HepG2 (cell line): ENCODE results near the gene HSF4. TPM values are rescaled to one million over a fixed set of nuclear protein-coding genes. Genes with fewer than 3 reads are reported as not detected.

Experiments used
- ARNT ChIP-seq: fragments of 450-650 bp; IDR thresholded peaks from 2 replicates; pipeline ENCODE4 v1.6.1; 2017
- HBP1 ChIP-seq: IDR thresholded peaks from 2 replicates; pipeline ENCODE4 v1.6.1; 2016; ENCODE audit warnings: low read depth, control low read depth
- NR0B2 ChIP-seq: sonication (generic); formaldehyde crosslinking; IDR thresholded peaks from 2 replicates; pipeline ENCODE4 v1.4.0; 2020; ENCODE audit warnings: mild to moderate bottlenecking, missing genetic modification reagents
- PHB2 ChIP-seq: fragments of 450-650 bp; IDR thresholded peaks from 2 replicates; pipeline ENCODE4 v1.6.1; 2018; ENCODE audit not compliant: partially characterized antibody
- SALL2 ChIP-seq: sonication (generic); formaldehyde crosslinking; IDR thresholded peaks from 2 replicates; pipeline ENCODE4 v1.8.1; 2023; ENCODE audit warnings: mild to moderate bottlenecking, missing genetic modification reagents, inconsistent platforms
- THAP11 ChIP-seq: IDR thresholded peaks from 2 replicates; pipeline ENCODE4 v1.6.1; 2016; ENCODE audit warnings: missing biosample characterization, missing genetic modification reagents
- ZBED4 ChIP-seq: sonication (generic); formaldehyde crosslinking; IDR thresholded peaks from 2 replicates; pipeline ENCODE4 v1.4.0; 2020; ENCODE audit warnings: missing genetic modification reagents, borderline replicate concordance
- ZBTB4 ChIP-seq: sonication (generic); formaldehyde crosslinking; IDR thresholded peaks from 2 replicates; pipeline ENCODE4 v1.4.0; 2020; ENCODE audit warnings: missing genetic modification reagents, mild to moderate bottlenecking, borderline replicate concordance
- ZNF503 ChIP-seq: sonication (generic); formaldehyde crosslinking; IDR thresholded peaks from 2 replicates; pipeline ENCODE4 v1.4.0; 2020; ENCODE audit warnings: missing genetic modification reagents
- ZNF543 ChIP-seq: sonication (generic); formaldehyde crosslinking; IDR thresholded peaks from 2 replicates; pipeline ENCODE4 v1.4.0; 2020; ENCODE audit warnings: mild to moderate bottlenecking, missing genetic modification reagents
- ZNF567 ChIP-seq: sonication (generic); formaldehyde crosslinking; IDR thresholded peaks from 2 replicates; pipeline ENCODE4 v1.8.1; 2023; ENCODE audit warnings: mild to moderate bottlenecking, missing genetic modification reagents, borderline replicate concordance
- ZNF687 ChIP-seq: sonication (generic); formaldehyde crosslinking; IDR thresholded peaks from 2 replicates; pipeline ENCODE4 v1.5.1; 2020; ENCODE audit warnings: mild to moderate bottlenecking, missing genetic modification reagents, moderate library complexity
- ZNF720 ChIP-seq: sonication (generic); formaldehyde crosslinking; IDR thresholded peaks from 2 replicates; pipeline ENCODE4 v1.4.0; 2020; ENCODE audit warnings: missing genetic modification reagents
- polyA plus RNA-seq, 8 experiments: library from polyadenylated mRNA; depleted of rRNA in 3 of 8; stranded (reverse) in 7 of 8; unstranded in 1 of 8; fragments of >200 nt; fragmentation: Illumina TruSeq in 4 of 8; extraction: Trizol in 4 of 8; gene quantifications; 2 replicates each; pipeline versions ENCODE4 v1.2.1 to v1.2.3, GENCODE V29; 2011 to 2016; ENCODE audit warnings: low read depth in 4 of 8, missing spikeins in 1 of 8, mixed read lengths in 1 of 8; ENCODE audit not compliant: insufficient read depth in 1 of 8
- total RNA-seq, 5 experiments: library from RNA; depleted of rRNA; stranded (reverse); fragments of >200 nt; fragmentation: Illumina TruSeq; extraction: Trizol; gene quantifications; 2 replicates each; pipeline ENCODE4 v1.2.3, GENCODE V29; 2016; ENCODE audit warnings: low read depth in 1 of 5

HSF4 gene
- total and polyA plus RNA-seq, 2 of the 13 experiments (the other 11 are each of a cell fraction or from before 2014, with no cell fraction given): 3.5 to 16.9 TPM

- peak; percentile 74 for TF ChIP-seq ZBED4 (CRISPR knock-in tag)
- TF ChIP-seq THAP11: peak; percentile 85
- peak; percentile 68; the same call in 1 of the 2 replicates for TF ChIP-seq ZNF720 (CRISPR knock-in tag)
- no peak for TF ChIP-seq ARNT
- no peak for TF ChIP-seq ZNF543
- TF ChIP-seq PHB2: no peak
- no peak for TF ChIP-seq ZNF567 (CRISPR knock-in tag)
- peak; percentile 88 for TF ChIP-seq ZNF687 (CRISPR knock-in tag)
- no peak for TF ChIP-seq ZBTB4 (CRISPR knock-in tag)
- peak; percentile 98 for TF ChIP-seq NR0B2 (CRISPR knock-in tag)
- 0 out of 2 replicates have a peak, but pooled peaks have one; percentile 49 for TF ChIP-seq ZNF503 (CRISPR knock-in tag)
- peak; percentile 92 for TF ChIP-seq SALL2
- peak; percentile 99 for TF ChIP-seq HBP1 (CRISPR knock-in tag)
Measured at GRCh38 chr16:67184995-67185650, 20.6 kb downstream of the HSF4 start (continued).
